ENCODE data around the gene SLC2A3.
"Not testable (repeated sequence)": the region's sequence is repeated elsewhere in the genome, so short reads cannot be mapped to it uniquely, and the experiment has no call there.

- not testable (repeated sequence) for TF ChIP-seq CBX2 (IDR thresholded peaks at IDR 0.05; ENCODE audit: borderline replicate concordance, low read depth); JUN (IDR thresholded peaks at IDR 0.05); TFCP2L1 (CRISPR knock-in tag; IDR thresholded peaks at IDR 0.05); CTCF (IDR thresholded peaks at IDR 0.05); PBX3 (IDR thresholded peaks at IDR 0.05); POLR2A (IDR thresholded peaks at IDR 0.05; ENCODE audit: low read length); POLR2AphosphoS2 (conservative IDR thresholded peaks at IDR 0.05; ENCODE audit: low read length); ZFP36 (IDR thresholded peaks at IDR 0.05; ENCODE audit: borderline replicate concordance, partially characterized antibody); USF2 (IDR thresholded peaks at IDR 0.05); EP300 (IDR thresholded peaks at IDR 0.05); RFX5 (IDR thresholded peaks at IDR 0.05)
Measured at GRCh38 chr12:7910106-7910505, 25.9 kb downstream of the SLC2A3 start.
